ENCODE data around the gene TSPAN12. TPM values are rescaled to one million over a fixed set of nuclear protein-coding genes. Genes with fewer than 3 reads are reported as not detected.

TSPAN12 gene
- total and polyA plus RNA-seq, 2 of the 4 experiments (the other 2 are of a cell fraction) = 0.36 to 0.72 TPM

DNA sequence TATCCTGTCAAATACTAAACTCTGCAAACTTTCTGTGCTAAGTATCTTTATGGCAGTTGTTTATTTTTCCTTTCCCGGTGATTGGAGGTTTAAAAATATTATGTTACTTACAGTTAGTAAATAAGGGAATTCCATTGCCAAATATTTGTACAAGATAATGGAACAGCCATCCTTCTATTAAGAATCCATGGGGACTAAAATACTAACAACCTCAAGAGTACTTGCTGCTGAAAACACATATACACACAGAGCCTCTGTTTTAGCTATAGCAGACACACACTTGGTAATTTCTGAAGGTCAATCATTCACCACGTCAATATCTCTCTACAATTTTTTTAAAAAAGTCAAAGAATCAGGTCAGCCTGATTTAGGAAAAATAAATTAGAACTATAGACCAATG is 32.4 kb downstream of the TSPAN12 start:
- CTCF ChIA-PET = interaction anchor here (0.5 kb wide), 1 partner anchor 32 kb away, joined by 4 read pairs; the partner anchor contains the start of gene TSPAN12
- no peak overlapping the region for H2BK15ac ChIP-seq (ENCODE audit: low read depth, low read length)
- H3K9ac ChIP-seq (ENCODE audit: low read depth, low read length) = no peak overlapping the region
- H3K9me1 ChIP-seq (ENCODE audit: insufficient read depth, low read length) = peaks cover 7% of the 10 kb centered on the region
- intact Hi-C loops (cut with micrococcal nuclease) = no loop called here
- no peak overlapping the region for H3K18ac ChIP-seq (ENCODE audit: low read depth, low read length)
- peak; percentile 36 for DNase-seq
- H3K27ac ChIP-seq (ENCODE audit: insufficient read depth, low read length) = peak overlapping the region; percentile 46; the same call in 1 of the 2 replicates
- no TSS peak for BruUV-seq (replicated peaks)
- H4K5ac ChIP-seq (ENCODE audit: low read depth, low read length) = no peak overlapping the region
- no peak overlapping the region for H2BK120ac ChIP-seq (ENCODE audit: low read depth, low read length)
- no CpG with 5 or more reads among the region's 2 CpGs for WGBS, 2 experiments (ENCODE audit: extremely low coverage in 2 of 2, insufficient read length in 1 of 2)
- H3K14ac ChIP-seq (replicated peaks; ENCODE audit: low read depth, low read length) = no peak overlapping the region
- no peak overlapping the region for H3K56ac ChIP-seq (ENCODE audit: extremely low read depth, insufficient read depth, low read length)
- no peaks in the 10 kb centered on the region for H4K20me1 ChIP-seq (ENCODE audit: insufficient read depth, low read length)
- no peak overlapping the region for H3K4ac ChIP-seq (ENCODE audit: low read depth, low read length)
- no peak overlapping the region for H2AFZ ChIP-seq (replicated peaks; ENCODE audit: low read length, poor library complexity)
- POLR2A ChIA-PET (ENCODE audit: unreplicated experiment) = no interaction called here
- H3K9me3 ChIP-seq (ENCODE audit: control insufficient read depth, insufficient read depth, low read length) = no peaks in the 10 kb centered on the region
- no peak overlapping the region; the same call in 1 of the 2 replicates for H4K91ac ChIP-seq (ENCODE audit: insufficient read depth, low read depth, low read length)
- no peak overlapping the region; a peak in 1 of 4 replicates for H4K8ac ChIP-seq (ENCODE audit: low read depth in 2 of 2, low read length in 2 of 2)
- H2AK9ac ChIP-seq (replicated peaks; ENCODE audit: low read depth, low read length, poor library complexity) = no peak overlapping the region
- H2BK20ac ChIP-seq (ENCODE audit: low read depth, low read length) = no peak overlapping the region
- no peak overlapping the region for H3K4me3 ChIP-seq (ENCODE audit: insufficient read depth, low read depth, low read length)
- no peak overlapping the region for H3K4me2 ChIP-seq (ENCODE audit: low read depth, low read length)
- H2AK5ac ChIP-seq (ENCODE audit: low read depth, low read length) = no peak overlapping the region
- TF ChIP-seq POLR2A (IDR thresholded peaks at IDR 0.05; ENCODE audit: low read depth, low read length) (no peak), MAZ (IDR thresholded peaks at IDR 0.05; ENCODE audit: borderline replicate concordance, low read depth, low read length) (no peak), MXI1 (IDR thresholded peaks at IDR 0.05; ENCODE audit: borderline replicate concordance, low read depth, low read length) (no peak), FOS (IDR thresholded peaks at IDR 0.05; ENCODE audit: low read depth, low read length) (no peak), RFX5 (IDR thresholded peaks at IDR 0.05; ENCODE audit: low read depth, low read length) (no peak), CEBPB (IDR thresholded peaks at IDR 0.05; ENCODE audit: low read depth, low read length) (no peak), CHD1 (IDR thresholded peaks at IDR 0.05; ENCODE audit: low read depth, low read length) (no peak), BHLHE40 (IDR thresholded peaks at IDR 0.05; ENCODE audit: low read depth, low read length) (no peak), RCOR1 (IDR thresholded peaks at IDR 0.05; ENCODE audit: insufficient replicate concordance, low read length) (no peak), SMC3 (IDR thresholded peaks at IDR 0.05; ENCODE audit: low read depth, low read length) (no peak), MAFK (IDR thresholded peaks at IDR 0.05; ENCODE audit: low read depth, low read length) (no peak), NFE2L2 (IDR thresholded peaks at IDR 0.05; ENCODE audit: low read depth, low read length) (no peak)
- TF ChIP-seq, protein P1, sequence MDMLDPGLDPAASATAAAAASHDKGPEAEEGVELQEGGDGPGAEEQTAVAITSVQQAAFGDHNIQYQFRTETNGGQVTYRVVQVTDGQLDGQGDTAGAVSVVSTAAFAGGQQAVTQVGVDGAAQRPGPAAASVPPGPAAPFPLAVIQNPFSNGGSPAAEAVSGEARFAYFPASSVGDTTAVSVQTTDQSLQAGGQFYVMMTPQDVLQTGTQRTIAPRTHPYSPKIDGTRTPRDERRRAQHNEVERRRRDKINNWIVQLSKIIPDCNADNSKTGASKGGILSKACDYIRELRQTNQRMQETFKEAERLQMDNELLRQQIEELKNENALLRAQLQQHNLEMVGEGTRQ (IDR thresholded peaks at IDR 0.05; ENCODE audit: low read depth, low read length) = no peak
- TF ChIP-seq, protein P2, sequence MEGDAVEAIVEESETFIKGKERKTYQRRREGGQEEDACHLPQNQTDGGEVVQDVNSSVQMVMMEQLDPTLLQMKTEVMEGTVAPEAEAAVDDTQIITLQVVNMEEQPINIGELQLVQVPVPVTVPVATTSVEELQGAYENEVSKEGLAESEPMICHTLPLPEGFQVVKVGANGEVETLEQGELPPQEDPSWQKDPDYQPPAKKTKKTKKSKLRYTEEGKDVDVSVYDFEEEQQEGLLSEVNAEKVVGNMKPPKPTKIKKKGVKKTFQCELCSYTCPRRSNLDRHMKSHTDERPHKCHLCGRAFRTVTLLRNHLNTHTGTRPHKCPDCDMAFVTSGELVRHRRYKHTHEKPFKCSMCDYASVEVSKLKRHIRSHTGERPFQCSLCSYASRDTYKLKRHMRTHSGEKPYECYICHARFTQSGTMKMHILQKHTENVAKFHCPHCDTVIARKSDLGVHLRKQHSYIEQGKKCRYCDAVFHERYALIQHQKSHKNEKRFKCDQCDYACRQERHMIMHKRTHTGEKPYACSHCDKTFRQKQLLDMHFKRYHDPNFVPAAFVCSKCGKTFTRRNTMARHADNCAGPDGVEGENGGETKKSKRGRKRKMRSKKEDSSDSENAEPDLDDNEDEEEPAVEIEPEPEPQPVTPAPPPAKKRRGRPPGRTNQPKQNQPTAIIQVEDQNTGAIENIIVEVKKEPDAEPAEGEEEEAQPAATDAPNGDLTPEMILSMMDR (conservative IDR thresholded peaks at IDR 0.05; ENCODE audit: low read depth, low read length) = no peak
- in situ Hi-C loops (cut with MboI; ENCODE audit: low sequenced_read_pairs) = no loop called here
- H3K36me3 ChIP-seq (ENCODE audit: control insufficient read depth, insufficient read depth, low read length) = peaks cover 1% of the 10 kb centered on the region; the same call in 1 of the 2 replicates
- peak overlapping the region; percentile 59 for H2BK5ac ChIP-seq (ENCODE audit: low read depth, low read length, poor library complexity, severe bottlenecking)
- ATAC-seq (ENCODE audit: low read depth) = peak; percentile 77
- H3K23ac ChIP-seq (ENCODE audit: low read depth, low read length) = no peak overlapping the region
- H3K4me1 ChIP-seq (ENCODE audit: control insufficient read depth, insufficient read depth, low read length) = peaks cover 13% of the 10 kb centered on the region
- dilution Hi-C loops (cut with HindIII; ENCODE audit: low sequenced_read_pairs, unreplicated experiment) = no loop called here
- no peaks in the 10 kb centered on the region for H3K79me1 ChIP-seq (ENCODE audit: low read depth in 1 of 2, low read length in 2 of 2)
- H3K27me3 ChIP-seq (ENCODE audit: control insufficient read depth, insufficient read depth, low read length) = no peaks in the 10 kb centered on the region; the same call in 1 of the 2 replicates
